ENCODE measurements around the gene ZFYVE28.

ZFYVE28 gene

DNA sequence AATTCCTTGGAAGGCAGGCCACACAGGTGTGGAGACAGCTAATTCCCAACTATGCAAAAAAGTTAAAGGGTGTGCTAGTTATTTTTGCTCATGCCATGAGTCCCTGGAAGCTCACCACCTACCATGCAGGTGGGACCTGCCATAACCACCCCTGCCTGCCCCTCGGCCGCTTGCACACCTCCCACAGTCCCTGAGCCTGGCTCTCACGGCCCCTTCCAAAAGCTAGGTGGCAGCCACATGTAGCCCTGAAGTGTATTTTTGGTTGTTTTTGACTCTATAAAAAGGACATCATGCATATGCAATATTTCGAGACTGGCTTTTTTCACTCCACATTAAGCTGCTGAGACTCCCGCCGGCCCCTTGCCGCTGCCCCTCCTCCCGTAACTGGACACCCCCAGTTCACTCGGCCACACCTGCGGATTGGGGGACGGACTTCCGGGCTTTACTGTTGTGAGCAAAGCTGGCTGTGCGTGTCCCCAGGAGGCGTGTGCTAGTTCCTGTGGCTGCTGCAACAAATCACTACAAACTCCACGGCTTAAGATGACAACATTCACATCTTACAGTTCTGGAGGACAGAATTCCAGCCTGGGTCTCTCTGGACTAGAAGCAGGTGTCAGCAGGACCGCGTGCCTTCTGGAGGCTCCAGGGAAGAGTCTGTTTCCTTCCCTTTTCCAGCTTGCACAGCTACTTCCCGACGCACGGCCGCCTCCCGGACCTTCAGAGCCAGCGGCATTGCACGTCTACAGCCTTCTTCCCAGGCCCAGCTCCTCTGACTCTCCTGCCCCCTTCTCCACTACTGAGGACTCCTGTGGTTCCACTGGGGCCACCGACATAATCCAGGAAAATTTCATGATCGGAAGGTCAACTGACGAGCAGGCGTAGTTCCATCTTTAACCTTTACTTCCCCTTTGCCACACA, 24.8 kb downstream of the ZFYVE28 start:
- TF ChIP-seq, protein P1, sequence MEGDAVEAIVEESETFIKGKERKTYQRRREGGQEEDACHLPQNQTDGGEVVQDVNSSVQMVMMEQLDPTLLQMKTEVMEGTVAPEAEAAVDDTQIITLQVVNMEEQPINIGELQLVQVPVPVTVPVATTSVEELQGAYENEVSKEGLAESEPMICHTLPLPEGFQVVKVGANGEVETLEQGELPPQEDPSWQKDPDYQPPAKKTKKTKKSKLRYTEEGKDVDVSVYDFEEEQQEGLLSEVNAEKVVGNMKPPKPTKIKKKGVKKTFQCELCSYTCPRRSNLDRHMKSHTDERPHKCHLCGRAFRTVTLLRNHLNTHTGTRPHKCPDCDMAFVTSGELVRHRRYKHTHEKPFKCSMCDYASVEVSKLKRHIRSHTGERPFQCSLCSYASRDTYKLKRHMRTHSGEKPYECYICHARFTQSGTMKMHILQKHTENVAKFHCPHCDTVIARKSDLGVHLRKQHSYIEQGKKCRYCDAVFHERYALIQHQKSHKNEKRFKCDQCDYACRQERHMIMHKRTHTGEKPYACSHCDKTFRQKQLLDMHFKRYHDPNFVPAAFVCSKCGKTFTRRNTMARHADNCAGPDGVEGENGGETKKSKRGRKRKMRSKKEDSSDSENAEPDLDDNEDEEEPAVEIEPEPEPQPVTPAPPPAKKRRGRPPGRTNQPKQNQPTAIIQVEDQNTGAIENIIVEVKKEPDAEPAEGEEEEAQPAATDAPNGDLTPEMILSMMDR (IDR thresholded peaks at IDR 0.05): no peak
- no peak for DNase-seq
- no peak overlapping the region for H3K4me3 ChIP-seq

DNA sequence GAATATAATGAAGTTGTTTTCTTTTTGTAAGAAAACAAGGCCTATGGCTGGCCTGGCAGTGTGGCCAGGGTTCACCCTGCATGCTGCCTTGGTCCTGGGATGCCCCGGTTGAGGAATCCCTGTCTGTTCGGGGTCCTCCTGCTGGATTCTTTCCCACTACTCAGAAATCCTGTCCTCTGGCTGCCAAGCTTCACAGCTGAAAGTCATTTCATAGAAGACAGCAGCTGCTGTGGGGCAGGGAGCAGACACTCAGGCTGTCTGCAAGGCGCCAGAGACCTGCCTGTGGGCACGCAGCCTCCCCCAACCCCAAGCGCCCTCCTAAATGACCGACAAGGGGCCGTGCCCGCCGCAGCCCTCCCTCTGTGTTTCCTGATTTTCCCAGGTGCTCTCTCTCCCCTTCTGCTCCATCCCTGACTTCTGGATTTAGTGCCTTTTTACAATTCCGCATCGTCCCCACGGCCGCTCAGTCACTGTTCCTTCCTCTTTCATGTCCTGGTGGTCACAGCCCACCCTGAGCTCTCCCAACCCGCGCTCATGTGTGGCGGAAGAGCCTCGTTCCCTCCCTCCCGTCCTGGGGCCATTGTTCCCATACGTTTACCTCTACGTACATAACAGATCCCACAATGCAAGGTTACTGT, 27.5 kb downstream of the ZFYVE28 start:
- Histone ChIP-seq H3K27ac (no peak overlapping the region), H3K36me3 (no peaks in the 10 kb centered on the region), H3K4me3 (no peak overlapping the region), H3K9me3 (no peaks in the 10 kb centered on the region), H3K27me3 (peaks cover 0 to 11% of the 10 kb centered on the region in 2 donors), H3K4me1 (peaks cover 0 to 9% (median 3%) of the 10 kb centered on the region in 4 donors)
- TF ChIP-seq, protein P1 (IDR thresholded peaks at IDR 0.05): no peak
- intact Hi-C loops (cut with DNase I; ENCODE audit: low total_unique reads): no loop called here
- DNase-seq: no peak

More for the DNA sequence above, 24.8 kb downstream of the ZFYVE28 start:
- Histone ChIP-seq H3K36me3 (no peaks in the 10 kb centered on the region), H3K27me3 (peaks cover 0 to 15% of the 10 kb centered on the region in 2 donors), H3K9me3 (no peaks in the 10 kb centered on the region), H3K27ac (no peak overlapping the region), H3K4me1 (peaks cover 0 to 9% (median under 1%) of the 10 kb centered on the region in 4 donors)
- intact Hi-C loops (cut with DNase I; ENCODE audit: low total_unique reads): no loop called here

DNA sequence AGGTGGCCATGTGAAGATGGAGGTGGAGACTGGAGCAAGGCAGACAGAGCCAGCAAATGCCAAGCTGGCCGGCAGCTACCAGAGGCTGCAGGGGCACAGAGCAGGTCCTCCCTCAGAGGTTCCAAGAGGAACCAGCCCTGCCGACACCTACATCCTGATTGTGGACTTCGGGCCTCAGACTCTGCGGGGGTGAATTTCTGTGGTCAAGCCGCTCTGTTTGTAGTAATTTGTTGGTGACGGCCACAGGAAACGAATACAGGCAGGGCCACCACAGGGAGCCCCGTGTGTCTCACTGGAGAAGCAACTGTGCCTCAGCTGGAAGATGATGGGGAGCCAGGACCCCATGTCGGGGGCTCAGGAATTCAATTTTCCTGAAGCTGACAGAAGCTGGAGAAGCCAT, 28.3 kb downstream of the ZFYVE28 start:
- no peak overlapping the region for H3K27ac ChIP-seq

DNA sequence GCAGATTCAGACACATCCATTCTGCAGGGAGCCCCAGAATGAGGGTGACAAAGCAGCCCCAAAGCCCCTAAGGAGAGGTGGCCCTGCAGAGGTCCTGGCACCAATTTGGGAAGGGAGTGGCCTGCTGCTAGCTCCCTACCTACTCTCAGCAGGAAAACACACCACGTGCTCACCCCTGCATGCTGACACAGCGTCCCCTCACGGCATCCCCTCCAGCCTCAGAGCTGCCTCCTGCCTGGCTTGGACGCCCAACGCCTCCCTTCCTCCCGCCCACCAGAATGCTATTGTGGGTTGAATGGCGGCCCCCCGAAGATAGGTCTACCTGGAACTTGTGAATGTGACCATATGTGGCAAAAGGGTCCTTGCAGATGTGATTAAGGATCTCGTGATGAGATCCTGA, 28.8 kb downstream of the ZFYVE28 start:
- Histone ChIP-seq H3K4me3 (no peak overlapping the region), H3K27me3 (peaks cover 0 to 7% of the 10 kb centered on the region in 2 donors), H3K4me1 (peaks cover 0 to 9% (median 3%) of the 10 kb centered on the region in 4 donors), H3K36me3 (no peaks in the 10 kb centered on the region), H3K9me3 (no peaks in the 10 kb centered on the region), H3K27ac (no peak overlapping the region)
- no peak for DNase-seq
- TF ChIP-seq, protein P1 (IDR thresholded peaks at IDR 0.05): no peak
- intact Hi-C loops (cut with DNase I; ENCODE audit: low total_unique reads): no loop called here

More for the DNA sequence above, 28.3 kb downstream of the ZFYVE28 start:
- Histone ChIP-seq H3K27me3 (peaks cover 0 to 7% of the 10 kb centered on the region in 2 donors), H3K36me3 (no peaks in the 10 kb centered on the region), H3K9me3 (no peaks in the 10 kb centered on the region), H3K4me1 (peaks cover 0 to 9% (median 3%) of the 10 kb centered on the region in 4 donors), H3K4me3 (no peak overlapping the region)
- no peak for DNase-seq
- TF ChIP-seq, protein P1 (IDR thresholded peaks at IDR 0.05): no peak
- intact Hi-C loops (cut with DNase I; ENCODE audit: low total_unique reads): no loop called here

DNA sequence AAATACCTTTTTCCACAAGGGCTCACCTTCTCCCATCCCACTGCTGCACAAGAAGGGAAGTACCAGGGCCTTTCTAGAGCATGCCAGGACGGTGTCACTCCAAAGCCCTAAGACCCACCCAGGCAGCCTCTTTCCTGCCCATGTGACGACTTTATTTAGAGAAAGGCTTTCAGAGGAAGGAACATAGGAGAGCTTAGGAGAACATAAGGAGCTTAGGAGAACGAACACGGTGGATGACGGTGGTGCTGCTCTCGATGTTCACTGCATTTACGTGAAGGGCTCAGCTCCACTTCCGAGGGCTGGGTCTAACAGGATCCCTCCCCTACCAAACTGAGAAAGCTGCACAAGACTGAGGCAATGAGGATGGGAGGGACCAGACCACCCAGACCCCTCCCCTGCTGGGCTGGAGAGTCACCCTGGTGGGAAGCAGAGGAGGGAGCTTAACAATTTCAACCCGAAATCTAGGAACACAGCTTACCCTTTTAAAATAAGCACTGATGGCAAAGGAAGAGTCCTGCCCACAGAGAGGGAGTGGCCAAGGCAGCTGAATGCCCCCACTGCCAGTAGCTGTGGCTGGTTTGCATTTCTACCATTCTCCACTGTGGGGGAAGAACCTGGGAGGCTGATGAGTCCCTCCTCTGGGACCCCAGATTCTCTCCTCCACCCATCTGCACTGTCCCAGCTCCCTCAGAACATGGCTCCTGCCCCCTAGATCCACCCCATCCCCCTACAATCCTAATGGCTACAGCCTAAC, 29.8 kb downstream of the ZFYVE28 start:
- TF ChIP-seq, protein P1 (IDR thresholded peaks at IDR 0.05): no peak
- Histone ChIP-seq H3K27ac (no peak overlapping the region), H3K27me3 (no peaks in the 10 kb centered on the region), H3K9me3 (no peaks in the 10 kb centered on the region), H3K4me3 (no peak overlapping the region), H3K36me3 (no peaks in the 10 kb centered on the region), H3K4me1 (peaks cover 0 to 6% (median 3%) of the 10 kb centered on the region in 4 donors)
- intact Hi-C loops (cut with DNase I; ENCODE audit: low total_unique reads): no loop called here
- DNase-seq: no peak

Measured in tibial artery (tissue), 4 donors.